HL-60 (cell line): ENCODE measurements around the gene GALNT6.

ENCODE experiments used
- DNase-seq, 2 experiments: peaks; one replicate each; pipeline ENCODE4 v3.0.0-alpha.2; 2010 to 2020; ENCODE audit warnings: low read depth in 1 of 2, low spot score in 1 of 2
- H3K27ac ChIP-seq: fragments of 250-450 bp; sonication (Bioruptor Pico); replicated peaks from 2 replicates; pipeline ENCODE4 v1.5.1; 2020; ENCODE audit warnings: mild to moderate bottlenecking, moderate library complexity
- H3K27me3 ChIP-seq: fragments of 250-450 bp; sonication (Bioruptor Pico); 2 replicates; pipeline ENCODE4 v1.5.1; 2021; ENCODE audit warnings: mild to moderate bottlenecking, moderate library complexity; ENCODE audit not compliant: insufficient read depth, poor library complexity, severe bottlenecking
- H3K4me3 ChIP-seq: replicated peaks from 2 replicates; pipeline ENCODE4 v1.5.1; 2011; ENCODE audit warnings: mild to moderate bottlenecking, control low read depth, low read length; ENCODE audit not compliant: insufficient read depth
- CTCF ChIP-seq: IDR thresholded peaks from one replicate; pipeline ENCODE4 v1.5.1; 2011; ENCODE audit warnings: low read length, control low read depth, inconsistent platforms; ENCODE audit not compliant: insufficient read depth
- GABPA ChIP-seq: IDR thresholded peaks from 2 replicates; pipeline ENCODE4 v1.6.1; 2012; ENCODE audit warnings: low read depth
- POLR2AphosphoS5 ChIP-seq: IDR thresholded peaks from 2 replicates; pipeline ENCODE4 v1.6.1; 2012; ENCODE audit warnings: low read depth
- REST ChIP-seq: IDR thresholded peaks from 2 replicates; pipeline ENCODE4 v1.6.1; 2012; ENCODE audit warnings: low read depth; ENCODE audit not compliant: insufficient replicate concordance
- SPI1 ChIP-seq: IDR thresholded peaks from 2 replicates; pipeline ENCODE4 v1.6.1; 2012; ENCODE audit warnings: low read depth, mild to moderate bottlenecking, borderline replicate concordance

GALNT6 gene

GRCh38 chr12:51388069-51388799 lies 3.0 kb downstream of the GALNT6 start:
- Histone ChIP-seq H3K4me3 (no peak overlapping the region), H3K27me3 (no peaks in the 10 kb centered on the region), H3K27ac (peak overlapping the region; percentile 46)
- TF ChIP-seq GABPA (no peak), POLR2AphosphoS5 (0 out of 2 replicates have a peak, but pooled peaks have one; percentile 39)
- DNase-seq = peak; percentile 52 to 89

GRCh38 chr12:51386351-51386750 lies 4.9 kb downstream of the GALNT6 start:
- Histone ChIP-seq H3K4me3 (no peak overlapping the region), H3K27ac (no peak overlapping the region)
- TF ChIP-seq POLR2AphosphoS5 (no peak), GABPA (no peak), CTCF (no peak), REST (no peak), SPI1 (no peak)

GRCh38 chr12:51383269-51383905 lies 7.8 kb downstream of the GALNT6 start:
- Histone ChIP-seq H3K27me3 (no peaks in the 10 kb centered on the region), H3K4me3 (no peak overlapping the region), H3K27ac (no peak overlapping the region)
- DNase-seq = no peak
- TF ChIP-seq CTCF (no peak), REST (no peak), SPI1 (no peak), GABPA (no peak), POLR2AphosphoS5 (no peak)

More at GRCh38 chr12:51386351-51386750, 4.9 kb downstream of the GALNT6 start:
- no peak for DNase-seq
- H3K27me3 ChIP-seq = no peaks in the 10 kb centered on the region

- Histone ChIP-seq H3K4me3 (no peak overlapping the region), H3K27ac (no peak overlapping the region), H3K27me3 (no peaks in the 10 kb centered on the region)
- no peak for DNase-seq
- TF ChIP-seq CTCF (no peak), POLR2AphosphoS5 (no peak), REST (no peak), SPI1 (no peak), GABPA (no peak)
Measured at GRCh38 chr12:51382173-51382572, 9.0 kb downstream of the GALNT6 start.
